Hematopoietic multipotent progenitor cell treated with erythropoietin and hydrocortisone succinate and interleukin-3 and kit ligand, for 6 days (in vitro differentiated cells): ENCODE data around the gene TDRKH.

Experiments used
- DNase-seq: peaks from one replicate; pipeline ENCODE4 v3.0.0-alpha.2; 2015

TDRKH gene

GRCh38 chr1:151822404-151822803 is 32.1 kb upstream of the TDRKH start:
- DNase-seq: no peak

- no peak for DNase-seq
Measured at GRCh38 chr1:151820940-151821339, 30.6 kb upstream of the TDRKH start.

GRCh38 chr1:151819976-151820623 is 29.8 kb upstream of the TDRKH start:
- no peak for DNase-seq

GRCh38 chr1:151819227-151819835 is 29.0 kb upstream of the TDRKH start:
- no peak for DNase-seq

- no peak for DNase-seq
Measured at GRCh38 chr1:151817353-151817730, 27.0 kb upstream of the TDRKH start.

GRCh38 chr1:151816548-151817352 is 26.4 kb upstream of the TDRKH start:
- no peak for DNase-seq

GRCh38 chr1:151815716-151816327 is 25.5 kb upstream of the TDRKH start:
- DNase-seq: no peak

GRCh38 chr1:151814971-151815545 is 24.8 kb upstream of the TDRKH start:
- no peak for DNase-seq

GRCh38 chr1:151814426-151814825 is 24.1 kb upstream of the TDRKH start:
- DNase-seq: no peak

GRCh38 chr1:151813271-151813977 is 23.1 kb upstream of the TDRKH start:
- DNase-seq: no peak

- DNase-seq: no peak
Measured at GRCh38 chr1:151811181-151811580, 20.9 kb upstream of the TDRKH start.

GRCh38 chr1:151809985-151810556 is 19.8 kb upstream of the TDRKH start:
- no peak for DNase-seq

- no peak for DNase-seq
Measured at GRCh38 chr1:151809290-151809984, 19.1 kb upstream of the TDRKH start.

- no peak for DNase-seq
Measured at GRCh38 chr1:151807766-151808165, 17.5 kb upstream of the TDRKH start.

- DNase-seq: no peak
Measured at GRCh38 chr1:151807131-151807530, 16.8 kb upstream of the TDRKH start.

- DNase-seq: no peak
Measured at GRCh38 chr1:151806170-151806569, 15.9 kb upstream of the TDRKH start.

GRCh38 chr1:151805066-151805820 is 14.9 kb upstream of the TDRKH start, which contains the start of gene LINGO4:
LINGO4 (minus strand) TSS chr1:151805419; CDS start chr1:151802704, 2,715 bp downstream.
- no peak for DNase-seq

- DNase-seq: no peak
Measured at GRCh38 chr1:151803915-151804314, 13.6 kb upstream of the TDRKH start.

- DNase-seq: no peak
Measured at GRCh38 chr1:151803164-151803563, 12.9 kb upstream of the TDRKH start.

GRCh38 chr1:151802372-151802771 is 12.1 kb upstream of the TDRKH start:
- no peak for DNase-seq

GRCh38 chr1:151801846-151802245 is 11.5 kb upstream of the TDRKH start:
- no peak for DNase-seq
